Upper lobe of right lung (tissue), 1 donor: ENCODE measurements around the gene TNFAIP1. TPM values are rescaled to one million over a fixed set of nuclear protein-coding genes. Genes with fewer than 3 reads are reported as not detected.
"Not testable (repeated sequence)": the region's sequence is repeated elsewhere in the genome, so short reads cannot be mapped to it uniquely, and the experiment has no call there.

Experiments
- ATAC-seq: fragments of 200-7000 bp; cut with Tn5 transposase; one replicate; pipeline ENCODE4 v1.9.1; 2020; ENCODE audit warnings: mild to moderate bottlenecking, moderate library complexity
- DNase-seq: peaks from one replicate; pipeline ENCODE4 v3.0.0-alpha.2; 2020
- H3K27ac ChIP-seq: fragments of 200-600 bp; one replicate; pipeline ENCODE4 v1.8.0; 2022
- H3K27me3 ChIP-seq: fragments of 200-600 bp; one replicate; pipeline ENCODE4 v1.8.0; 2022; ENCODE audit warnings: mild to moderate bottlenecking
- H3K36me3 ChIP-seq: fragments of 200-600 bp; one replicate; pipeline ENCODE4 v1.8.0; 2022
- H3K4me1 ChIP-seq: fragments of 200-600 bp; one replicate; pipeline ENCODE4 v1.8.0; 2022
- H3K4me3 ChIP-seq: fragments of 200-600 bp; one replicate; pipeline ENCODE4 v1.8.0; 2022; ENCODE audit warnings: mild to moderate bottlenecking
- H3K9me3 ChIP-seq: fragments of 200-600 bp; one replicate; pipeline ENCODE4 v1.8.0; 2022
- CTCF ChIP-seq: fragments of 200-600 bp; IDR thresholded peaks from one replicate; pipeline ENCODE4 v1.8.0; 2022; ENCODE audit warnings: antibody characterized with exemption
- intact Hi-C: fragments of 100-400 bp; cut with DNase I; formaldehyde crosslinking; loops from one replicate; pipeline ENCODE4 v1.11.0; 2022
- long read RNA-seq: library from polyadenylated mRNA; unstranded; transcript quantifications from one replicate; pipeline ENCODE4 v2.0.0, GENCODE V29; 2021
- total RNA-seq: library from RNA; stranded (reverse); fragmentation: NEBNext Ultra II Directional; extraction: Animal tissue kit (Norgen Biotek cat#: 25700); gene quantifications from one replicate; pipeline ENCODE4 v1.2.1, GENCODE V29; 2021
- donor health status: DM: no; HTN: yes; CAD: no; lungs with severe emphysema.

The TNFAIP1 gene
- 82.7 TPM for total RNA-seq
- long read RNA-seq, transcript TNFAIP1-201 (7 exons, 3,627 nt): major isoform, 83 of 272 reads
- long read RNA-seq, partial matches to known transcripts: 174 of 272 reads
- long read RNA-seq, other reads (novel, unspliced or antisense): 14 of 272 reads

GRCh38 chr17:28335201-28335958, at the start of gene TNFAIP1, which contains the start of gene IFT20:
TSS of gene TNFAIP1 (plus strand) at chr17:28335761. CDS start at chr17:28339522, 3,761 bp downstream.
TSS of gene IFT20 (minus strand) at chr17:28335472. CDS start at chr17:28331985, 3,487 bp downstream.
- Histone ChIP-seq H3K9me3 (no peaks in the 10 kb centered on the region), H3K4me1 (peaks cover 31% of the 10 kb centered on the region), H3K27me3 (no peaks in the 10 kb centered on the region), H3K4me3 (peak within 1 kb of the TSS; percentile 88), H3K36me3 (peaks cover 30% of the 10 kb centered on the region), H3K27ac (peak within 1 kb of the TSS; percentile 95)
- intact Hi-C loops: no loop called here
- no peak for TF ChIP-seq CTCF
- ATAC-seq: peak; percentile 98
- peak; percentile 99 for DNase-seq

- Histone ChIP-seq H3K4me1 (no peaks in the 10 kb centered on the region), H3K27ac (no peak overlapping the region), H3K27me3 (no peaks in the 10 kb centered on the region), H3K36me3 (no peaks in the 10 kb centered on the region), H3K9me3 (no peaks in the 10 kb centered on the region), H3K4me3 (no peak overlapping the region)
- intact Hi-C loops: no loop called here
- no peak for DNase-seq
- ATAC-seq: no peak
- no peak for TF ChIP-seq CTCF
These were observed 49.6 kb upstream of the TNFAIP1 start for GRCh38 chr17:28285965-28286364.

- Histone ChIP-seq H3K27me3 (no peaks in the 10 kb centered on the region), H3K9me3 (no peaks in the 10 kb centered on the region), H3K4me3 (no peak overlapping the region), H3K36me3 (no peaks in the 10 kb centered on the region), H3K27ac (no peak overlapping the region), H3K4me1 (no peaks in the 10 kb centered on the region)
- ATAC-seq: no peak
- intact Hi-C loops: no loop called here
- no peak for TF ChIP-seq CTCF
- DNase-seq: no peak
These were observed 44.9 kb upstream of the TNFAIP1 start for GRCh38 chr17:28290703-28291102.

GRCh38 chr17:28291780-28292330, 43.7 kb upstream of the TNFAIP1 start:
- H3K4me3 ChIP-seq: no peak overlapping the region
- H3K27ac ChIP-seq: no peak overlapping the region
- H3K36me3 ChIP-seq: no peaks in the 10 kb centered on the region
- ATAC-seq (no peak), DNase-seq (no peak)
- H3K4me1 ChIP-seq: no peaks in the 10 kb centered on the region
- no peaks in the 10 kb centered on the region for H3K27me3 ChIP-seq
- H3K9me3 ChIP-seq: no peaks in the 10 kb centered on the region
- TF ChIP-seq CTCF: no peak
- intact Hi-C loops: no loop called here

GRCh38 chr17:28292878-28293277, 42.7 kb upstream of the TNFAIP1 start:
- H3K27ac ChIP-seq, DNase-seq, H3K4me1 ChIP-seq, H3K9me3 ChIP-seq, H3K27me3 ChIP-seq, intact Hi-C loops, ATAC-seq, H3K4me3 ChIP-seq, H3K36me3 ChIP-seq: not testable (repeated sequence)

GRCh38 chr17:28293994-28294393, 41.6 kb upstream of the TNFAIP1 start:
- Histone ChIP-seq H3K9me3 (no peaks in the 10 kb centered on the region), H3K36me3 (no peaks in the 10 kb centered on the region), H3K27ac (no peak overlapping the region), H3K4me1 (no peaks in the 10 kb centered on the region), H3K27me3 (no peaks in the 10 kb centered on the region), H3K4me3 (no peak overlapping the region)
- no peak for ATAC-seq
- DNase-seq: no peak
- TF ChIP-seq CTCF: no peak
- intact Hi-C loops: no loop called here
